ENCODE measurements around the gene CTNNA3.

CTNNA3 gene

DNA sequence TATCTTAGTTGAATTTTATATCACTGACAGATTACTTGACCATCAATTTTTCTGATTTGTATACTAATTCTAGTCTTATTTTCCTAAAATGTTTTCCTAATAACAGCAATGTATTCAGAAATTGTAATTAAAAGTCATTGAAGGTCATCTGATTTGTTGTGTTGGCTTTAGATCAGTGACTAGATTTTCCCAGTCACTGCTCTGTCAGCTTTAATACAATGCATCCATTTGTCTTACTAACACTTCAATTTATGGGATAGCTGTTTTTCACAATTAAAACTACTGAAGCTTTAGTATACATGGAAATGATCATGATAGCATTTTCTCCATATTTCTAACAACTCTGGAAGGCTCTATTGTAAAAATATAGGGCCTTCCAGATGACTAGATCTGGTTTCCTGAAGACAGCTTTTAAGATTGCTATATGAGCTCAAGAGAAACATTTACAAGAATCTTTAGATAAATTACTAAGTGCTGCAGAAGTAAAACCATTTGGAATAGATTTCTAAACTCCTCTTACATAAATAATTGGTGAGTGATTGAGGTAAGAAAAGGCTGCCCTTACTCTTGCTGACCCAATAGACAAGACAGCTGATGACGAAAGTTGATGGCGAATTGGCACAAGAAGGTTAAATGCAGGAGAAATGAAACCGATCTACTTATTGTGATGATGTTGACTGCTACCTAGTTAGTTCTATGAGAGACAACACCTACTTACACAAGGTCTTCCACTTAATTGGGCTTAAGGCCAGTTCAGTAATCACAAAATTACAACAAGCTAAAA, 696.0 kb downstream of the CTNNA3 start:
- no peak for DNase-seq

DNA sequence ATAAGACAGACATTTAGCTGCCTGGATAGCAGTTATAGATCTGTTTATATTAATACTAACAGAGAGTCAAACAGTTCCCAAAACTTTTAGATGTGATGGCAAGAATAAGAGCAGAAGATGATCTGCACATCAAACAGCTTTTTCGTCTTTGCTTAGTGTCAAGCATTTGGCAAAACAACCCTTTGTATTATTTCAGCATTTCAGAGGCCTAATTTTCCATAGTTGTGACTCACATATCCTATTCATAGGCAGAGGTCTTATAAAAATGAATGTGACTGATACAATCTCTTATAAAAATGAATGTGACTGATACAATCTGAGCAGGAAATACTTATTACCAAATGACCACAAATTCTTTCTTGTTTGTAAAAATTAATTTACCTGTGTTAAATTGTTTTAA, 699.0 kb downstream of the CTNNA3 start:
- no peak for DNase-seq

- no peak for DNase-seq
Measured at GRCh38 chr10:66990143-66990830, 705.7 kb downstream of the CTNNA3 start.

DNA sequence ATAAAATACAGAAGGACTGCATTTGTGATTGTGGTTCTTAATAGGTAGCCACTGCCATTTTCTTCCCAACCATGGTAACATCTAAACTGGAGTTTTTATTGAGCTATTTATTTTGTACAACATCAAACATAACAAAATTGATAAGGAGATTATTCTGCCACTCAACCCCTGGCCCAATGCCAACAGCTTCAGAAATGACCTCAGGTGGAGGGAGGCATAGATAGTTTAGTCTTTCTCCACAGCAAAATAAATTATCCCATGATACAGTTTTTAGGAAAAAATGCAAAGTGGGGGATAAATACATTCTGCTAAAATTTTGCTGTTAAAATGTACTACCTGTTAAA, 712.5 kb downstream of the CTNNA3 start:
- DNase-seq = no peak

DNA sequence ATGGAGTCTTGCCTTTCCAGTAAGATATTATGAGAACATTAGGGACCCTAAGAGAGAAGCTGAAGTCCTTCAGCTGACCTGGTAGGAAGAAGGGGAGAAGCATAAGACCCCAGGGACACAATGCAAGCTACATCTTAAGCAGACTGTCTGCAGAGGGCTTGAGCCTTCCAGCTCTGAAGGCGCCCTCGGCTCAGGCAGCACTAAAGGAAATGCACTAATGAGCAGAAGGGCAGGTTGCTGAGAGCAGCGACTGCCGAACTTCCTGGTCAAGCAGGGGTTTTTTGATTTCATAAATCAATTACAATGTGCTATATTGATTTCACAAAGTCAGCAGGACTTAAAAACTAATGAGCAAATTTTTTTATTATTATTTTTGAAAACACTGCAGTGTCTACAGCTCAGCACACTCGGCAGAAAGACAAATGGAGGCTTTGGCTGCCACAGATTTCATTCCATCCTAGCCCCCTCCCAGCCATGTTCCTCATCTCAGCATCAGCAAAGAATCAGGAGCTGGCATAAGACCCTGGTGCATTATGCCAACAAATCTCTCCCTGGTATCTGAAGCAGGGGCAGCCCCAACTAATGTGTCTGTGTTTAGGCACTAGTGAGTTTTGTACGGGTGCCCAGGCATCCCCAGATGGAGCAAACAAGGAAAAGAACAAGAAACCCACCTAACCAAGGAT, 713.1 kb downstream of the CTNNA3 start:
- no peak for DNase-seq

DNA sequence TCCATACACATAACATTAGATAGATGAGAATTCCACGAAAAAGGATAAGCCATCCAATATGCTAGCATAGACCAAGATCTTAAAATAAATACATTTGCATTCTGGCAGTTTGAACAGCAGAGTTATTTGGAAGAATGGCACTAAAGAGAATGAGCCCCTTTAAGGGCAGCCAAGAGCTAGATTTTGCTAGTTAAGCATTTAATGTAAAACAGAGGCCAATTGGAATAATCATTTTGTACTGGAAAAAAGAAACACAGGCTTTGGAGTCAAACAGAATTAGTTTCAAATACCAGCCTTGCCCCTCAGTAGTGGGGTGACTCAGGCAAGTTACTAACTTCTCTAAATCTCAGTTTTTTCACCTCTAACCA, 714.0 kb downstream of the CTNNA3 start:
- no peak for DNase-seq

DNA sequence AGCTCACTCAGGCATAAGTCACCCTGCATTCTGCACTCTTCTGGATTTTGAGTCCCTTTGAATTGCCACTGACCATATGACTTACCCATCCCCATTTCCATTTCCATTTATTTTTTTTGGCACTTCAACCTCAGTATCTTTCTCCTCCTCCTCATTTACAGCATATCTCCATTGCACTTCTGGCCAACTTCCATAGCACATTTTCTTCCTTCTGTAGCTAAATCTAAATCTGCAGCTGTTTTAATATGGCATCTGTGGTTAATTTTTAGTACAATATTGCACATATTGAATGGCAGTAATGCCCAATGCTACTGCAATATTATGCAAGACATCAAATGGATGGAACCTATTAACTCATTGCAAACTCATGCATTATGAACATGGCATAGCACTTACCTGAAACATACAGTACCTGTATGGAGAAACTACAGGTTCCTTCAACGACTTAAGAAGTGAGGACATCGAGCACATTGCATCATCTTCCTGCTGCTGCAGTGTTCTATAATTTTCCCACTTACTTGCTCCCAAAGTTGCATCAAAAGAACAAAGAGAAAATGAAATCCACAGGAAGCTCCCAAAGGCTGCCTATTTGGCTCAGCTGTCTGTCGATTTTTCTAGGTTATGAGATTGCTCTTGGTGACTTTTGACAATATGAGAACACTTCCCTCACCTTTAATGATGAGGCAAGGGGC, 714.5 kb downstream of the CTNNA3 start:
- no peak for DNase-seq

GRCh38 chr10:66980246-66980815, 715.7 kb downstream of the CTNNA3 start:
- no peak for DNase-seq

DNA sequence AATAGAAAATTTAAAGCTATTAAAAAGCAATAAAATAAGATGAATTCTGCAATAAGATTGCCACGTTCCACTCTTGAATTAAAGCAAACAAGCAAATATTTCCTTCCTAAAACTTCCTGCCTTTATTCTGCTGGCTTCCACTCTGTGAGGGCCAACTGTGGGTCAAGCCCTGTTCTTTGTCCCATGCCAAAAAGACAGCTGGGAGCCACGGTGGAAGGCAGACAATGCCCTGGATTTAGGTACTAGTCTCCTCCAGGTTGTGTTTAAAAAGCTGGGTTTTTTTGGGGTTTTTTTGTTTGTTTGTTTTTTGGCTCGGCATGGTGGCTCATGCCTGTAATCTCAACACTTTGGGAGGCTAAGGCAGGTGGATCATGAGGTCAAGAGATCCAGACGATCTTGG, 731.0 kb downstream of the CTNNA3 start:
- no peak for DNase-seq

DNA sequence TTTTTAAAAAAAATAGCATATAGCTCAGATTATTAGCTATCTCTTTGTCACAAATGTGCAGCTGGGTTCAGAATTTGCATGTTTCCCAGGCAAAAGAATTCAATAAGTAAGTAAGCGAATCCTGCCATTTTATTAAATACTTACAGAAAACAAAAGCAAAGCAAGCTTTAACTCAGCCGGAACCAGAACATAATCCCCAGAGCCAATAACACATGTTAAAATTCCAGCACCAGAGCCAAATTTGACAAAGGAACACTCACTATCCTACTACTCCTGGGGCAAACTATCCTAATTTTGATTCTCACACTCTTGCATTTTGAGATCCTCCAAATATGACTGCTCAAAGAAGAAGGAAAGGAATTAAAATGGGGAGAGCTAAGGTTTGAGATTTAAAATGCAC, 737.5 kb downstream of the CTNNA3 start:
- no peak for DNase-seq

DNA sequence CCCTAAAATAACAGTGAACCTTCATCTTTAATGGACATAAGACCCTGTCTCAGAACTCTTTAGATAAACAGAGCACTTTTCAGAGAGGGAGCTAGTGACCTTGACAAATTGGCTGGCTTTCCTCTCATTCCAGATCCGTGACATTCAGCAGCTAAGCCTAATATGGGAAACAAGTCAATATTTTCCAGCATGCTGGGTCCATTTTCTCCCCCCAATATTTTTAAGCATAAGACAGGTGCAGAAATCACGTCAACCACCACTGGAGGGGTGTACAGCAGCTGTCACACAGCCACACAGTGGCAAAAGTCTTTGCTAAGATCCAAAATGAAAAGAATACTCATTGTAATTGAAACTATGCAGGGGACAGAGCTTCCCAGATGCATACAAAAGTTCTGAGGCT, 744.1 kb downstream of the CTNNA3 start:
- no peak for DNase-seq

DNA sequence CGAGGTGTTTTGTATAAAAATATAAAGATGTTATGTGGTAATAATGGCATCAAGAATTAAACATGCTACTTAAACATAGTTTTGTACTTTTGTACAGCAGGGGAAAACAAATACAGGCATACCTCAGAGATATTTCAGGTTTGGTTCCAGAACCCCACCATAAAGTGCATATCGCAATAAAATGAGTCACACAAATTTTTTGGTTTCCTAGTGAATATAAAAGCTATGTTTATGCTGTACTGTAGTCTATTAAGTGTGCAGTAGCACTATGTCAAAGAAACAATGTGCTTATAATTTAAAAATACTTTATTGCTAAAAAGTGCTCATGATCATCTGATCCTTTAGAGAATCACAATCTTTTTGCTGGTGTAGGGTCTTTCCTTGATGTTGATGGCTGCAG, 752.4 kb downstream of the CTNNA3 start:
- no peak for DNase-seq

- no peak for DNase-seq
Measured at GRCh38 chr10:66942407-66942806, 753.6 kb downstream of the CTNNA3 start.

GRCh38 chr10:66941491-66941890, 754.5 kb downstream of the CTNNA3 start:
- no peak for DNase-seq

DNA sequence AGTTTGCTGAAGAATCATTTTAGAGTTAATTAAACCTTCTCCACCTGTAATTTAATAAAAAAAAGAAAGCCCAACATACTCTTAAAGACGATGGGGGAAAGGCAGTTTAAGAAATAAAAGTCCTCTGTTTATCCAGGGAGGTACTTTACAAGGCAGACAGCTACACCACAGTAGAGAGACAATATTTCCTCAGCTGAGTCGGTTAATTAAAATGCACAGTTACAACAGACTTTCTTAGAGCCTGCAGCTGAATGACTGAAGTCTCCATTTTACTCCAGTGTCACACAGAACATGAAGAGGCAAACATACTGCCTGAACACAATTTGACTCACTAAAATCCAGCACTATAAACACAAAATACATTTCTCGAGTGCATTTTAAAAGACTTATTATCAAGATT, 755.0 kb downstream of the CTNNA3 start:
- DNase-seq = no peak

DNA sequence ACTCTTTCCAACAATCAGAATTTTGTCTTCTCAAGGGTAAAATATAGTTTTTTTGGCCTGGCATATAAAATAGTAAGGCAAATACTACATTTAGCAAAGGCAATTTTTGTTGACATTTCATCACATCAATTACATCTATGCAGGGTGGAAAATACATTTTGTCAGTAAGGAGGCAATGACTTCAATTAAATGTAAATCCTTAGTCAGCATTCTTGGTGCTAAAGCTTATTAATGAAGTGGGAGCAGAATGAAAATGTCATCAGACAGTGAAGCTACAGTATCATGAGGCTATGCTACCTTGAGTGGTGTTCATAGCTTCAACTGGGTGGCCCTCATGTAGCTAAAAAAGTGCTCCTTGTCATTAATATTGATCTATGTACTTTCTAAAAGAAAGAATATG, 761.3 kb downstream of the CTNNA3 start:
- no peak for DNase-seq

DNA sequence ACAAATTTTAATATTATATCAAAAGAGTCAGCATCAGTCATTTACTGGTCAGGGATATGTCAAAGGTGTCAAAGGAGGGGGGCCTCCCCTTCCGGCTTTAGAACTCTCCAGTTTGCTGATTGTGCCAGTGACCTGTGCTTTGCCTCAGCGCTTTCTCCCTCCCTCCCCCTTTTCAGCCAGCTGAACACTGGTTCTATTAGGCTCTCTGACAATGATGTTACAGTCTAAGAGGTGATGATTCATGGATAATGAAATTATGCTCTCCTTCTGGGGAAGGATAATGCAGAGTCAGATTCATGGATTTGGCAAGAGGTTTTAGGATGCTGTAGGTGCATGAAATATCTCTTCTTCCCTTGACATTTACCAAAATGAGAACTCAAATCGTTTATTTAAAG, 764.0 kb downstream of the CTNNA3 start:
- no peak for DNase-seq

GRCh38 chr10:66931340-66931948, 764.6 kb downstream of the CTNNA3 start:
- peak; percentile 5 for DNase-seq

DNA sequence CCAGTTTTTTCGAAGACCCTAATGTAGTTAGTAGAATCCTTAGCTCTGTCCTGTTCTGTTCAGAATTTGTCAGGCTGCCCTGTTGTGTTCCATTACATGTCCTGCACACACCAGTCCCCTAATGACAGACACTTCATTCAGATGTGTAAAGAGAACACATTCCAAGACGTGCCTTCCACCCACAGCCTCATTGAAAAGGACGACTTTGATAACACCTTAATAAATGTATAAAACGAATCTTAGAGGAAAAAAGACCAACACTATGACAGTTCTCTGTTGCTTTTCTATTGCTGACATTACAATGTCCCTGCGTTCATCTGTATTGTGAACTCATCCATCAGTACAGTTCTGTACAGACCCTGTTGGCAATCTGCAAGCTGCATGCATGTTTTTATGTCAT, 766.6 kb downstream of the CTNNA3 start:
- no peak for DNase-seq

GRCh38 chr10:66928776-66929175, 767.2 kb downstream of the CTNNA3 start:
- no peak for DNase-seq

GRCh38 chr10:66927971-66928770, 767.8 kb downstream of the CTNNA3 start:
- no peak for DNase-seq

All from T1000 (cell line).